ENCODE results near the gene SND1.

SND1 gene

DNA sequence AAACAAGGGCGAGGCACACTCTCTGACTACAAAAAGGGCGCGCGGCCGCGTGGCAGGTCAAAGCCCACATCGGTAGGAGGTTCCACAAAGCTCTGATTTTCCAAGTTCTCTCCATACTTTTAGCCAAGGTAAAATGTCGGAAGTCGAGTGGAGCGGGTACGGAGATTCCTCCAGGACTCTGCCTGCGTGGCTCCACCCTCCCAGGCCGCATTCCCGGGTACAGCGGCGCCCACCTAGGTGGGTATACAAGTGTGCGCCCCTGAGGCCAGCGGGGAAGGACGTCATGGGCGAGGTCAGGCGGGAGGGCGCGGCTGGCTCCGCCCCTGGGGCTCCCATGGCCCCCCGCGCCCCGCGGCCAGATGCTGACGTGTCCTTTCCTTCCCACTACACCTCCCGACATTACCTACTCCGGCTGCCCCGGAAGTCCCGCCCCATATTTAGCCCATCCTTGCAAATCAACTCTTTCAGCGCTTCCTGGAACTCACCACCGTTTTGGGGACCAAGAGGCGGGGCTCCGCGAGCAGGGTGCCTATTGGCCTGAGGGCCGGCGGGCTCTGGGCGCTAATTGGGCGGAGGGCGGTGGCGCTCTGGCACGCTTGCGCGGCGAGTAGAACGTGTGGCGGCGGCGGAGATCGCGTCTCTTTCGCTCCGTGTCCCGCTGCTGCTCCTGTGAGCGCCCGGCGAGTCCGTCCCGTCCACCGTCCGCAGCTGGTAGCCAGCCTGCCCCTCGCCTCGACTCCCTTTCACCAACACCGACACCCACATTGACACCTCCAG lies at the start of gene SND1:
Gene SND1 (plus strand): TSS at position 639 of the 777 bp plus-strand sequence. CDS start 180 bp downstream, outside the sequence.
- DNase-seq (ENCODE audit: low read depth in 3 of 3) = peak; percentile 98 to 99 (median 99)

- DNase-seq (ENCODE audit: low read depth in 3 of 3) = no peak
These were observed 43.5 kb upstream of the SND1 start for GRCh38 chr7:127608446-127608845.

DNA sequence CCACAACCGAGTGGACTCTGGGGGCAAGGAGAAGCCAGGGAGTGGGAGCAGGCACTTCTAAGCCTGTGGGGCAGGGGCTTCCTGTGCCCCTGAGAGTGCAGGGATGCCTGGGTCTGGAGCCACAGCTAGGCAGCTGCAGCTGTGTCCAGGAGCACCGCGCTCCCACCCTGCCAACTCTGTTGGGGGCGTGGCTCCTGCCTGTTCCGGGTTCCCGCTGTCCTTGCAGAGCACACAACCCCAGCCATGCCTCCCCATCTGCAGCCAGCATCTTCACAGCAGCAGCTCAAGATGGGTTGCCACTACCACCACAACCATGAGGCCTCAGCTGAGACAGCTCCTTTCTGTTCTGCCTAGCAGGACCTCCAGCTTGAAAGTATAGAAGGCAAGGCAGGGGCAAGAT lies 42.7 kb upstream of the SND1 start:
- DNase-seq (ENCODE audit: low read depth in 3 of 3) = no peak

DNA sequence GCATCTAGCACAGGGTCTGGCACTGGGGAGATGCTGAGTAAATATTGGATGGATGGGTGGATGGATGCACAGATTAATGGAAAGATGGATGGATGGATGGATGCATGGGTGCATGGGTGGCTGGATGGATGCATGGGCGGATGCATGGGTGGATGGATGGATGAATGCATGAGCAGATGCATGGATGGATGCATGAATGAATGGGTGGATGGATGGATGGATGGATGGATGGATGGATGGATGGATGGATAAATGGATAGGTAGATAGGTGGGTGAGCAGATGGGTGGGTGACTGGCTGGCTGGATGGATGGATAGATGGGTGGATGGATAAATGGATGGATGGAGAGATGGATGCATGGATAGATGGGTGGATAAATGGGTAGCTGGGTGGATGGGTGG lies 39.7 kb upstream of the SND1 start:
- no peak for DNase-seq (ENCODE audit: low read depth in 3 of 3)

GRCh38 chr7:127616724-127617123 lies 35.3 kb upstream of the SND1 start:
- no peak for DNase-seq (ENCODE audit: low read depth in 3 of 3)

- DNase-seq (ENCODE audit: low read depth in 3 of 3) = no peak
These were observed 34.0 kb upstream of the SND1 start, which contains the start of gene PAX4 for GRCh38 chr7:127618042-127618441. PAX4 (minus strand) TSS chr7:127618142; CDS start chr7:127615928, 2,214 bp downstream.

GRCh38 chr7:127618775-127619174 lies 33.2 kb upstream of the SND1 start:
- DNase-seq (ENCODE audit: low read depth in 3 of 3) = no peak

DNA sequence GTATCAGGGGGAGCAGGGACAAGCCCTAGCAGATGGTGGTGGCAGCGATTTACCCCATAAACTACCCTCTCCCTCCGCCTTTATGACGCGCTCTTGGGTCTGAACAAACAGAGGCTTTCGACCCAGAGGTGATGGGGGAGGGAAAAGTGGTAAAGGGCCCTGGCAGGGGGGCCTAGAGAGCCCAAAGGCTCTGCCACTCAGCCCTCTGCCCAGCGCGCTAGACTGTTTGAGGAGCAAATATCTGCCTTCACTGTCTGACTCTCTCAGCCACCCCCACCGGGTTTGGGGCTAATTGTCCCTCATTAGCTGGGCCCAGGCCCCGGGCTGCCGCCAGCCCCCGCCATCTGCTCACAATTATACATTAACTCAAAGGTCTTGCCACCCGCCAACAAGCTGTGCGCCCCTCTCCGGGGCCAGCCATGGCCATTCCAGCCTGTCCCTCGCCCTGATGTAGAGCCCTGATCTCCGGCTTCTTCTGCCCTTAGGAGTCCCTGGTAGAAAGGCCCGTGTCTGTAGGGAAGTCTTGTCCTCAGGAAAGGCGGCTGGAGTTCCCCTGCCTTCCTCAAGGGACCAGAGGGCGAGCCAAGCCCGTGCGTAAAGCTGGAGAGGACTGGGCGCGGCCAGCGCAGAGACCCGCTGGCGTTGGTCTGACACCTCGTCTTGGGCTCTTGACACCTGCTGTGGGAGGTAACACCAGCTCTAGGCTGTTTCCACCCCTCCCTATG lies 32.2 kb upstream of the SND1 start:
- no peak for DNase-seq (ENCODE audit: low read depth in 3 of 3)

DNA sequence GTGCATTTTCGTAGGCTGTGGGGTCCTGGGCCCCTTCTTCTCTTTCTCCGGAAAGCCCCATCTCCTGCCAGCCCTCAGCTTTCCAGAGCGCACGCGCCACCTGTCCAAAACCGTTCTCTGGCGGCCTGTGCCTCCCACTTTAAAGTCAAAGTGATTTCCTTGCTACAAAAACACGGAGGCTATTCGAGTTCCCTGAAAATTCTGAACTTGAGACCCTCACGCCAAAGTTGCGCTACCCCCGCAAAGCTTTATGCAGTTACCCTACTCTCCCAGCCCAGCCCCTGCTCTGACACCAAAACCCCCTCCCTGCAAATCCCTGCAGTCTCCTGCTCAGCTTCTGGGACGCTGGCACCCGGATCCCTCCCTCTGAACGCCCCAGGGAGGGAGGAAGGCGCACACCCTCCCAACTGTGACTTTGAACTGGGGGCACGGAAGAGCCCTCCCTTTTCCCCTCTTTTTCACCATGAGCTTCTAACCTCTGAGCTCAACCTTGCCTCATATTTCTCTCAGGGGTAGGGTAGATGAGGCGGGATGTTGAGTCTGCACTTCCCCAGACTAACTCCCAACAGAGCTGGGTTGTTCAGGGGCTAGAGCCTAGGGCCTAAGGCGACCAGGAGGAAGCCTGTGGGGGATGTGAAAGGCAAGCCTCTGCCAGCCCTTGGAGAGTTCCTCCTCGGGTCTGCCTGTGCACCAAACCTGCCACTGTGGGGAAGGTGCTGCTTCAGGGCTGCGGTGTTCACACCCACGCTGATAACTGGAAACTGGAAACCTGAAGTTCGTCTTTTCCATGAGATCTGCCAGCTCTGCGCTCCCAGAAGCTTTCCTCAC lies 31.4 kb upstream of the SND1 start:
- DNase-seq (ENCODE audit: low read depth in 3 of 3) = no peak

- no peak for DNase-seq (ENCODE audit: low read depth in 3 of 3)
These were observed 26.7 kb upstream of the SND1 start for GRCh38 chr7:127625331-127625730.

- DNase-seq (ENCODE audit: low read depth in 3 of 3) = no peak
These were observed 23.5 kb upstream of the SND1 start for GRCh38 chr7:127628445-127628844.

DNA sequence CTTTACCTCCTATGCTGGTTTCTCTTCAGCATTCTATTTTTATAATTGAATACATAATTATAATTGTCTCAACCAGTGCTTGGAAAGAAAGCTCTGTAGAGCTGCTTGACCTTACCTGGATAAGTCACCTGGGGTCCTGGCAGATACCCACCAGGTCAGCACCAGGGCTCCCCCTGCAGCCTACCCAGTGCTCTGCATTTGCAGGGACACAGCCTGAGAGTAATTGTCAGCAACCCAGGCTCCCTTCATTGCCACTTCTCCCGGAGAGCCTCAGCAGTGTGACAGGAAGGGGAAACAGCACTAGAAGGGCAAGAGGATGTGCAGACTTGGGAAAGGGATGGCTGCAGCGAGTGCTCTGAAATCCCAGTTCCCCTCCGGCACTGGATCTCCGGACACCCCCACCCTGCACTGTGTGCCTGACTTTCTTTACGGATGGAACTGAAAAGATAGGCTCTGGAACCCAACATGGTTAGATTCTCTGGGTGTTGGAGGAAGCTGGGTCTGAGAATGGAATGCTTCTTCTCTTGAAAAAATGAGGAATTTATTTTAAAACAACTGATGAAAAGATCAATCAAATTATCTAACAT lies 22.6 kb upstream of the SND1 start:
- peak in 1 of 3 experiments; percentile 31 for DNase-seq (ENCODE audit: low read depth in 3 of 3)

DNA sequence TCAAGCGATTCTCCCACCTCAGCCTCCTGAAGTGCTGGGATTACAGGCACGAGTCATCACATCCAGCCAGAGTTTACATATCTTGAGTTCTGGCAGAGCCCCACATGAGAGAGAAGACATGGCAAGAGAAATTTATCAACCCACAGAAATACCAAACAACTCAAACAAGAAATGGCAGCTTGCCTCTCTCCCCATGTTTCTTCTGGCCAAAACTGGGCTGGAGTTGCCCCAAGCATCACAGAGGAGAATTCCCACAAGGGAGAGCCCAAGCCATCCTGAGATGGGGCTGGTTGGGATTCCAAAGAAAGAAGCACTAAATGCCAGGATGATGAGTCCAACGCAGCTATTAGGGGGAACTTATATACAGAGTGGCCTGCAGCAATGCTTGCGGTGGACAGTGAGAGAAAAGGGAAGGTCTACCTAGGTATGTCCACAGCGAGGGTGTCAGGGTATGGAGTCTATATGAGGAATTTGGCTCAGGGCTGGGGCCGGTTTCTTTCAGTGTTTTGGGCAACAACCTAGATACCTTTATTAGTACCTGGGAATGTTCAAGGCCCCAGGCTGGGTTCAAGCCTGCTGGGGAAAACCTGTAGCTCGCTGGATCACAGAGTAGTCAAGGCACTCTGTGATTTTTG lies 19.6 kb upstream of the SND1 start:
- DNase-seq (ENCODE audit: low read depth in 3 of 3) = no peak

DNA sequence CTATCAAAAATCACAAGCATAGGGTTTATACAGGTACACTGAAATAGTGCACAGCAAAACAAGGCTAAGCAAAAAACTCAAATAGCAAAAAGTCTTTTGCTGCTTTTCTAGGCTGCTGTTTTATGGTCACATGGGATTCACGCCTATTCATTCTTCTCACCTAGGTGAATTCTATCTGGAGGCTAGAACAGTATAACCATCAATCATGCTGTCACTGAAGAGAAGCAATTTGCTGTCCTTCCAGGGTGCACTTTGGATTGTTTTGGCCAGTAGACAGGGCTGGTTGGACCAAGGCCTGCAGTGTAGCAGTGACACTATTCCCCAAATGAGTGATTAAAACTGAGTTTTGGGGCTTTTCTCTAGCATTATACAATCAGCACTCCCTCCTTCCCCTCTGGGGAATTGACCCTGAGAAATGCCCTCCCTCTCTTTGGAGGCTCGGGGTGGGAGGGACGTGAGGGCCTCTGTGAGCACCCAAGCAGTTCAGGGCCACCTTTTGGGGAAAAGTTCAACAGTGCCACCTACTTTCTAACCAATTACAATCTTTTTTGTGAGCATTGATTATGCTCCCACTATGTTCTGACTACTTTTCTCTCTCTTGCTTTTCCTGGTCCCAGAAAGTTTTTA lies 16.2 kb upstream of the SND1 start:
- no peak for DNase-seq (ENCODE audit: low read depth in 3 of 3)

GRCh38 chr7:127638197-127638596 lies 13.8 kb upstream of the SND1 start:
- DNase-seq (ENCODE audit: low read depth in 3 of 3) = no peak

DNA sequence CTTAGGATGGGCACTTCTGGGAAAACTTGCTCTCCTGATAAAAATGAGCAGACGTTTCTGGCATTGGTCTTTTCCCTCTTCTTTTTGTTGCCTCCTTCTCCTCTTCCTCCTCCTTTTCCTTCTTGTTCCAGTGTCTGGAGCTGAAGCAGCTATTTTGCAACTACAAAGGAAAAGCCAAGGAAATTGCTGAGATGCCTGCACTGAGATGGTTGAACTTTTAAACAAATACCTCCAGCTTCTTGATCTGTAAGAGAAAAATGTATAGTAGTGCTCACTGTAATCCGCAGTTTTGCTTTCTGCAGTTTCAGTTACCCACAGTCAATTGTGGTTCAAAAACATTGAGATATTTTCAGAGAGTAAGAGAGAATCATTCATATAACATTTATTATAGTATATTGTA lies 7.5 kb upstream of the SND1 start:
- DNase-seq (ENCODE audit: low read depth in 3 of 3) = no peak

- no peak for DNase-seq (ENCODE audit: low read depth in 3 of 3)
These were observed 4.4 kb upstream of the SND1 start for GRCh38 chr7:127647636-127648035.

GRCh38 chr7:127648986-127649385 lies 3.0 kb upstream of the SND1 start:
- no peak for DNase-seq (ENCODE audit: low read depth in 3 of 3)

DNA sequence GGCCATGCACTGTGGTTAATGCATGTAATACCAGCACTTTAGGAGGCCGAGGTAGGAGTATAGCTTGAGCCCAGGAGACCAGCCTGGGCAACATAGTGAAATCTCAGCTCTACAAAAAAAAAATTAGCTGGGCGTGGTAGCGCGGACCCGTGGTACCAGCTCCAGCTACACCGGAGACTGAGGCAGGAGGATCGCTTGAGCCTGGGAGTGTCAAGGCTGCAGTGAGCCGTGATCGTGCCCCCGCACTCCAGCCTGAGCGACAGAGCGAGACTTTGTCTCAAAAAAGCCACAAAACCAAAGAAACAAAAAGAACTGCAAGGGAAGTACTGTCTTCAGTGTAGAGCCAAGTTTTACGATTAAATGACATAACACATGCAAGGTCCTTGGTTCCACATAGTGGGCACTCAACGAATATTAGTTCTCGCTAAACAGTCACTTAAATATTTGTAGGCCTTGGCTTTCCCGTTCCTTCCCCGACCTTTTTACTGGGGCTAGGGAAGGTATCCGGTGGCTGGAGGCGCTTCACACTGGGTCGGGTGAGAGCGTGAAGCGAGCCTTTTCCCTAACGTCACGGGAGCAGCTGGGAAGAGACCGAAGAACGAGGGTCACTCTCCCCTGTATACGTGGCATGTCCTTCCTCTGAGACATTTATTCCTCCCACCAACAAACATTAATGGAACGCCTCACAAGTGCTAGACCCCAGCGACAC lies 993 bp upstream of the SND1 start:
- no peak for DNase-seq (ENCODE audit: low read depth in 3 of 3)
